Rectal smooth muscle tissue (tissue), 1 donor: ENCODE results near the gene ITGB1.

Experiments used
- H3K27ac ChIP-seq: one replicate; pipeline ENCODE4 v1.7.0; 2013; ENCODE audit warnings: low read depth, low read length, inconsistent platforms
- H3K27me3 ChIP-seq: one replicate; pipeline ENCODE4 v1.7.0; 2013; ENCODE audit warnings: low read length; ENCODE audit not compliant: control insufficient read depth, insufficient read depth
- H3K36me3 ChIP-seq: one replicate; pipeline ENCODE4 v1.7.0; 2013; ENCODE audit warnings: low read length; ENCODE audit not compliant: control insufficient read depth, insufficient read depth
- H3K4me1 ChIP-seq: one replicate; pipeline ENCODE4 v1.7.0; 2013; ENCODE audit warnings: low read length; ENCODE audit not compliant: control insufficient read depth, insufficient read depth
- H3K4me3 ChIP-seq: one replicate; pipeline ENCODE4 v1.7.0; 2013; ENCODE audit warnings: low read length
- H3K9ac ChIP-seq: one replicate; pipeline ENCODE4 v1.7.0; 2013; ENCODE audit warnings: low read length

Gene ITGB1

DNA sequence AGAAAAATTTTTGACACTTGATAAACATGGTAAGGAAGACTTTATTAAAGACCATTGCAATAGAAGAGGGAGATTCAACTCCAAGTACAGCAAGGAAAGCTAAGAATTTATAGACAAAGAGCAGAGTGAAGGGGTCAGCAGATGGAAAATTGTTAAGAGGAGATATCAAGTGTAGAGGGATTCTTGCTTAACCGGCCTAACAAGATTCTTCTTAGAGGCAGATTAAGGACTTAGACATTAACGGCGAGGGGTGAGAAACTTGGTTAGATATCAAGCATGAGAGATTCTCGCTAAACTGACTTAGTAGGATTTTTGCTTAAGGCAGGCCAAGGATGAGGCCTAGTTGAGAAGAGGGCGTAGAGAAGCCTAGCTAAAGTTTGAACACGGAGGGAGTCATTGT lies 76.0 kb downstream of the ITGB1 start:
- Histone ChIP-seq H3K27me3 (no peaks in the 10 kb centered on the region), H3K27ac (no peak overlapping the region), H3K4me3 (no peak overlapping the region), H3K4me1 (no peaks in the 10 kb centered on the region), H3K9ac (no peak overlapping the region), H3K36me3 (no peaks in the 10 kb centered on the region)

DNA sequence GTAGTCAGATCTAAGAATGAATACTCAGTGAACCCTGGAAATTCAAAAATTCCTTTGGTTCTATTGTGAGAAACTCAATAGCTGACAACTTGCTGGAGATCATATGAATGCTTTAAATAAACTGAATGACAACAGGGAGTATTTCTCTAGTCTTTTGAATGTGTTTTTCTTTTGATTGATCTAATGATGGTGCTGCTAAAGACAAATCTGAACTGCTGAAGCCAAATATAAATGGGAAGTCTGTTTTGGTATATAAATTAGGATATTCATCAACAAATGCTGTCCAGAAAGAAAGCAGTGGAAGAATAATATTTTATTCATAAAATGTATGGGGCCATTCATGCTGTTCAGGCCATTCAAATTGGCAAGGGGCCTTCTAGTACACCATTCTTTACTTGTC lies 79.4 kb downstream of the ITGB1 start:
- Histone ChIP-seq H3K27ac (no peak overlapping the region), H3K36me3 (no peaks in the 10 kb centered on the region), H3K4me3 (no peak overlapping the region), H3K4me1 (no peaks in the 10 kb centered on the region), H3K27me3 (no peaks in the 10 kb centered on the region), H3K9ac (no peak overlapping the region)

DNA sequence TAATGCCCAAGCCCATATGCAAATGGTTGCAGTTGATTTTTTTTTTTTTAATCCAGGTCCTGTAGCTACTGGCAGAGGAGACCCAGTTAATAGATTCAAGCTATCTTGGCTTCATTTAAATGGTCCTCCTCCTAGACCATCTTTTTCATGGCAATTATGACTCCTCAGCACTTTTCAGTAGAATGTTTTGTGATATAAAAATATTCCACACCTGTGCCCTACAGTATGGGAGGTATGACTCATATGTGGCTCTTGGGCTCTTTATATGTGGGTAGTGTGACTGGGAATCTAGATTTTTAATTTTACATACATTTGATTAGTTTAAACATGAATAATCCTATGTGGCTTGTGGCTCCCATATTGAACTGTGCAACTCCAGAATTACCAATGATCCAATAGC lies 80.1 kb downstream of the ITGB1 start:
- Histone ChIP-seq H3K36me3 (no peaks in the 10 kb centered on the region), H3K4me1 (no peaks in the 10 kb centered on the region), H3K4me3 (no peak overlapping the region), H3K9ac (no peak overlapping the region), H3K27me3 (no peaks in the 10 kb centered on the region), H3K27ac (no peak overlapping the region)

DNA sequence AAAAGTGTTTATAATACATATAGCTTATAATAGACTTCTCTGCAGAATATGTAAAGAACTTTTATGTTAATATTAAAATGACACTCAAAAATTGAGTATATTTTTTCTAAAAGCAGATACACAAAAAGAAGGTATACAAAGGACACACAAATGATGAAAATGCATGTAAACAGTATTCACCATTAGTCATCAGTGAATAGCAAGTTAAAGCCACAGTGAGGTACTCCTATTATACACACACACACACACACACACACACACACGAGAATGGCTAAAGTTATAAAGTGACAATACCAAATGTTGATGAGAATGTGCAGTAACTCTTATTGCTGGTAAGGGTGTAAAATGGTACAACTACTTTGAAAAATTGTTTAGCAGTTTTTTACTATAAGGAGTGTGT lies 92.9 kb downstream of the ITGB1 start:
- Histone ChIP-seq H3K4me1 (no peaks in the 10 kb centered on the region), H3K27me3 (no peaks in the 10 kb centered on the region), H3K27ac (no peak overlapping the region), H3K4me3 (no peak overlapping the region), H3K36me3 (no peaks in the 10 kb centered on the region), H3K9ac (no peak overlapping the region)

DNA sequence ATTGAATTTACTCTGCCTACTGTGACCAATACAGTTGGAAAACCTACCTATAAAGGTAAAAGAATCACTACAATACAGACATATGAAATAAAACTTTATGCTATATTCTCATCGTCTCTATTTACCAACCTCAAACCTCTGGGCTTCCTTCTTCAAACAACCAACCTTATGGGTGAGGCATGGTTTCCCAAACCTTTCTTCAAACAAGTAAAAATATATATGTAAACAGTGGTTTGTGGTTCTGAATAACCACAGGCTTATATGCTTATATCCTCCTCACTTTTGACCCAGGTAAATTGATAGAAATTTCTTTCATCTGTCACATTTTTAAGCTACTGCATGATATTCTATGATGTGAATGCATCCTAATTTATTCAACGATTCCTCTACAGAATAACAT lies 103.6 kb downstream of the ITGB1 start:
- Histone ChIP-seq H3K4me1 (no peaks in the 10 kb centered on the region), H3K4me3 (no peak overlapping the region), H3K27me3 (no peaks in the 10 kb centered on the region), H3K36me3 (no peaks in the 10 kb centered on the region), H3K9ac (no peak overlapping the region), H3K27ac (no peak overlapping the region)

DNA sequence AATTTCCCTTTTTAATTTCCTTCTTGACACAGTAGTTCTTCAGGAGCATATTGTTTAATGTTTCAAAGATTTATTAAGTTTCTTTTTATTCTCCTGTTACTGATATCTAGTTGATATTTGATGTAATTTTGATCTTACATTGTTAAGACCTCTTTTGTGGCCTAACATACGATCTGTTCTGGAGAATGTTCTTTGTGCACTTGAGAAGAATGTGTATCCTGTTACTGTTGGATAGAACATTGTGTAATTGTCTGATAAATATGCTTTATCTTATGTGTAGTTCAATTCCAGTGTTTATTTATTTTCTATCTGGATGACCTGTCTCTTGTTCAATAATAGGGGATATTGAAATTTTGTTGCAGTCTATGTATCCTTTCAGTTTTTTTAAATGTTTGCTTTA lies 106.7 kb downstream of the ITGB1 start:
- Histone ChIP-seq H3K27ac (no peak overlapping the region), H3K9ac (no peak overlapping the region), H3K4me1 (no peaks in the 10 kb centered on the region), H3K36me3 (no peaks in the 10 kb centered on the region), H3K27me3 (no peaks in the 10 kb centered on the region), H3K4me3 (no peak overlapping the region)
